Chondrocyte (in vitro differentiated cells): Measurements from ENCODE around the gene UBXN10. TPM values are rescaled to one million over a fixed set of nuclear protein-coding genes. Genes with fewer than 3 reads are reported as not detected.

ENCODE experiments used
- DNase-seq: peaks from one replicate; pipeline ENCODE4 v3.0.0; 2021; ENCODE audit warnings: mixed read lengths, low spot score
- H3K27ac Mint-ChIP-seq: one replicate; pipeline ENCODE4 v1.8.0; 2021; ENCODE audit warnings: mild to moderate bottlenecking, moderate library complexity, mixed read lengths; ENCODE audit not compliant: unreplicated experiment
- H3K27me3 Mint-ChIP-seq: 2 replicates; pipeline ENCODE4 v1.8.0; 2021; ENCODE audit warnings: low read depth, mixed read lengths
- H3K36me3 Mint-ChIP-seq: 2 replicates; pipeline ENCODE4 v1.8.0; 2021; ENCODE audit warnings: low read depth, mixed read lengths
- H3K4me1 Mint-ChIP-seq: 2 replicates; pipeline ENCODE4 v1.8.0; 2021; ENCODE audit warnings: low read depth, mild to moderate bottlenecking, mixed read lengths
- H3K4me3 Mint-ChIP-seq: one replicate; pipeline ENCODE4 v1.8.0; 2021; ENCODE audit warnings: mild to moderate bottlenecking, moderate library complexity, mixed read lengths; ENCODE audit not compliant: unreplicated experiment
- H3K9me3 Mint-ChIP-seq: 2 replicates; pipeline ENCODE4 v1.8.0; 2021; ENCODE audit warnings: low read depth, mixed read lengths
- total RNA-seq: library from RNA; stranded (reverse); gene quantifications from 3 replicates; pipeline ENCODE4 v1.2.1, GENCODE V29; 2021
- TF ChIP-seq, protein P1 (sequence below): fragments of 200-600 bp; sonication (generic); IDR thresholded peaks from 2 replicates; pipeline ENCODE4 v1.5.0; 2021; ENCODE audit warnings: antibody characterized with exemption, mild to moderate bottlenecking, moderate library complexity

The UBXN10 gene
- total RNA-seq, 1 donor from 2014 or later, result not detected

- no peak overlapping the region for H3K27ac Mint-ChIP-seq
- H3K9me3 Mint-ChIP-seq, result no peaks in the 10 kb centered on the region
- no peak overlapping the region for H3K4me3 Mint-ChIP-seq
- TF ChIP-seq, protein P1, sequence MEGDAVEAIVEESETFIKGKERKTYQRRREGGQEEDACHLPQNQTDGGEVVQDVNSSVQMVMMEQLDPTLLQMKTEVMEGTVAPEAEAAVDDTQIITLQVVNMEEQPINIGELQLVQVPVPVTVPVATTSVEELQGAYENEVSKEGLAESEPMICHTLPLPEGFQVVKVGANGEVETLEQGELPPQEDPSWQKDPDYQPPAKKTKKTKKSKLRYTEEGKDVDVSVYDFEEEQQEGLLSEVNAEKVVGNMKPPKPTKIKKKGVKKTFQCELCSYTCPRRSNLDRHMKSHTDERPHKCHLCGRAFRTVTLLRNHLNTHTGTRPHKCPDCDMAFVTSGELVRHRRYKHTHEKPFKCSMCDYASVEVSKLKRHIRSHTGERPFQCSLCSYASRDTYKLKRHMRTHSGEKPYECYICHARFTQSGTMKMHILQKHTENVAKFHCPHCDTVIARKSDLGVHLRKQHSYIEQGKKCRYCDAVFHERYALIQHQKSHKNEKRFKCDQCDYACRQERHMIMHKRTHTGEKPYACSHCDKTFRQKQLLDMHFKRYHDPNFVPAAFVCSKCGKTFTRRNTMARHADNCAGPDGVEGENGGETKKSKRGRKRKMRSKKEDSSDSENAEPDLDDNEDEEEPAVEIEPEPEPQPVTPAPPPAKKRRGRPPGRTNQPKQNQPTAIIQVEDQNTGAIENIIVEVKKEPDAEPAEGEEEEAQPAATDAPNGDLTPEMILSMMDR, result no peak
- H3K36me3 Mint-ChIP-seq, result no peaks in the 10 kb centered on the region
- no peak for DNase-seq
- no peaks in the 10 kb centered on the region for H3K4me1 Mint-ChIP-seq
- H3K27me3 Mint-ChIP-seq, result peaks cover 66% of the 10 kb centered on the region
Measured at GRCh38 chr1:20198918-20199317, 13.0 kb downstream of the UBXN10 start.

GRCh38 chr1:20199403-20199802 lies 13.5 kb downstream of the UBXN10 start:
- no peak for DNase-seq
- Mint-ChIP-seq H3K36me3 (no peaks in the 10 kb centered on the region), H3K9me3 (no peaks in the 10 kb centered on the region), H3K27me3 (peaks cover 63% of the 10 kb centered on the region), H3K4me1 (no peaks in the 10 kb centered on the region), H3K27ac (no peak overlapping the region), H3K4me3 (no peak overlapping the region)
- TF ChIP-seq, protein P1, result no peak

DNA sequence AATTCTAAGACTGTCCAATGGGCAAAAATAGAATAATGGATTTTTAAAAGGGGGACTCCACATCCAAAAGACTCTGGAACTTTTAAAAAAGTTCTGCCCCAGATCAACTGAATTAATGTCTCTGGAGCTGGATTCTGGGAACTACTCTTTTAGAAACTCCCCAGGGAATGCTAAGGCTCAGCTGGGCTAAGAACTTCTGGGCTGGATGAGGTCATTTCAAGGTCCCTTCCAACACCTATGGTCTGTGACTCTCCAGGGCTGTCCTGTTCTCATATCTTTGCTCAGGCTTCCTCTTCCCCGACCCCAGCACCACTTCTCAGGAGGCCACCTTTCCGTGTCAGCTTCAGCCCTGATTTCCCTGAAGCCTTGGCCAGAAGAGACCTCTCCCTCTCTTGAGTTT lies 13.9 kb downstream of the UBXN10 start:
- Mint-ChIP-seq H3K27ac (no peak overlapping the region), H3K9me3 (no peaks in the 10 kb centered on the region), H3K4me3 (no peak overlapping the region), H3K4me1 (no peaks in the 10 kb centered on the region), H3K27me3 (peaks cover 61% of the 10 kb centered on the region), H3K36me3 (no peaks in the 10 kb centered on the region)
- TF ChIP-seq, protein P1, result no peak
- no peak for DNase-seq

GRCh38 chr1:20200966-20201365 lies 15.1 kb downstream of the UBXN10 start:
- Mint-ChIP-seq H3K4me3 (no peak overlapping the region), H3K4me1 (no peaks in the 10 kb centered on the region), H3K36me3 (no peaks in the 10 kb centered on the region), H3K9me3 (no peaks in the 10 kb centered on the region), H3K27ac (no peak overlapping the region), H3K27me3 (peaks cover 54% of the 10 kb centered on the region)
- no peak for DNase-seq
- TF ChIP-seq, protein P1, result no peak

DNA sequence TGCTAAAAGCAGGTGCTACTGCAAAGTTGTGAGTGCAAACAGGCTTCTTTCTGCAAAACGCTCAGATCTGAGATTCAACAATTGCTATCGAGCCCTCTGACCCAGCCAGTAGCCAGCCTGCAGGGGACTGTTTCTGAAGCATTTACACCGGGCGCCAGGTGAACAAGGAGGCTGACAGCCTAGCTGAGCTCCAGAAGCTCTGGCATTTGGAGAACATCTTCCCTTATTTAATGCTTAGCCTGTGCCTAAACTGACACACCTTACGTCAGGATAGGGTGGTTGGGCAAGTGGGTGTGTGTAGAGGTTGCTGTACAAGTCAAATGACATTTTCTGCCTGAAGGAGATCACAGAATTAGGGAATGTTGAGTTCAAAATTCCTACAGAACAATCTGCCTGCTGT lies 16.3 kb downstream of the UBXN10 start:
- H3K4me1 Mint-ChIP-seq, result no peaks in the 10 kb centered on the region
- H3K27me3 Mint-ChIP-seq, result peaks cover 50% of the 10 kb centered on the region
- no peaks in the 10 kb centered on the region for H3K36me3 Mint-ChIP-seq
- TF ChIP-seq, protein P1, result no peak
- no peaks in the 10 kb centered on the region for H3K9me3 Mint-ChIP-seq
- no peak for DNase-seq
- H3K27ac Mint-ChIP-seq, result no peak overlapping the region
- no peak overlapping the region for H3K4me3 Mint-ChIP-seq
